ENCODE data around the gene PIGV.

DNA sequence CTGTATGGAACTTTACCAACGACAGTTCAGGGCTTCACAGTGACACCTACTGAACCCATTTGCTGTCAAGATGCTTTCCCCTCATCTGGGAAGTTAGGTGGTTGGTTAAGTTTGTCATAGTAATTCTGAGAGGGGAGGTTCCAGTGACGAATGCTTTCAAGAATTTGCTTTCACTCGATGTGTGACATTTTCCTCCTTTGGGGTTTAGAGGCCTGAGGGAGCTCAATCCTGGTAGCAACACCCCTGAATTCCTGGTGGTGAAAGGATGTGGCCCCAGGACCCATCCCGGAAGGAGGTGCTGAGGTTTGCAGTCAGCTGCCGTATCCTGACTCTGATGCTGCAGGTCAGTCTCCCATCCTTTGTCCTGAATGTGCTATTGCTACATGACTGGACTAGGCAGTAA is 2.8 kb downstream of the PIGV start:
- TF ChIP-seq, protein P1, sequence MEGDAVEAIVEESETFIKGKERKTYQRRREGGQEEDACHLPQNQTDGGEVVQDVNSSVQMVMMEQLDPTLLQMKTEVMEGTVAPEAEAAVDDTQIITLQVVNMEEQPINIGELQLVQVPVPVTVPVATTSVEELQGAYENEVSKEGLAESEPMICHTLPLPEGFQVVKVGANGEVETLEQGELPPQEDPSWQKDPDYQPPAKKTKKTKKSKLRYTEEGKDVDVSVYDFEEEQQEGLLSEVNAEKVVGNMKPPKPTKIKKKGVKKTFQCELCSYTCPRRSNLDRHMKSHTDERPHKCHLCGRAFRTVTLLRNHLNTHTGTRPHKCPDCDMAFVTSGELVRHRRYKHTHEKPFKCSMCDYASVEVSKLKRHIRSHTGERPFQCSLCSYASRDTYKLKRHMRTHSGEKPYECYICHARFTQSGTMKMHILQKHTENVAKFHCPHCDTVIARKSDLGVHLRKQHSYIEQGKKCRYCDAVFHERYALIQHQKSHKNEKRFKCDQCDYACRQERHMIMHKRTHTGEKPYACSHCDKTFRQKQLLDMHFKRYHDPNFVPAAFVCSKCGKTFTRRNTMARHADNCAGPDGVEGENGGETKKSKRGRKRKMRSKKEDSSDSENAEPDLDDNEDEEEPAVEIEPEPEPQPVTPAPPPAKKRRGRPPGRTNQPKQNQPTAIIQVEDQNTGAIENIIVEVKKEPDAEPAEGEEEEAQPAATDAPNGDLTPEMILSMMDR (conservative IDR thresholded peaks at IDR 0.05 in 1 of 2, IDR thresholded peaks at IDR 0.05 in 1 of 2; ENCODE audit: extremely low read depth in 1 of 2, insufficient read depth in 1 of 2, low read depth in 1 of 2, low read length in 2 of 2): no peak
- TF ChIP-seq EZH2 (IDR thresholded peaks at IDR 0.05; ENCODE audit: borderline replicate concordance, low read length): no peak
